SK-N-MC (cell line): ENCODE data around the gene GPR39.

ENCODE experiments used
- EZH2 ChIP-seq: fragments of 200-600 bp; sonication (generic); IDR thresholded peaks from one replicate; pipeline ENCODE4 v1.6.1; 2017; ENCODE audit warnings: antibody characterized with exemption
- FOXP2 ChIP-seq: optimal IDR thresholded peaks from 2 replicates; pipeline ENCODE3; 2011; ENCODE audit warnings: mild to moderate bottlenecking, moderate library complexity; ENCODE audit not compliant: insufficient read depth; ENCODE audit errors: extremely low read length, control extremely low read depth
- POLR2AphosphoS5 ChIP-seq: IDR thresholded peaks from 2 replicates; pipeline ENCODE4 v1.6.1; 2012; ENCODE audit warnings: mild to moderate bottlenecking, low read depth, low read length, borderline replicate concordance

DNA sequence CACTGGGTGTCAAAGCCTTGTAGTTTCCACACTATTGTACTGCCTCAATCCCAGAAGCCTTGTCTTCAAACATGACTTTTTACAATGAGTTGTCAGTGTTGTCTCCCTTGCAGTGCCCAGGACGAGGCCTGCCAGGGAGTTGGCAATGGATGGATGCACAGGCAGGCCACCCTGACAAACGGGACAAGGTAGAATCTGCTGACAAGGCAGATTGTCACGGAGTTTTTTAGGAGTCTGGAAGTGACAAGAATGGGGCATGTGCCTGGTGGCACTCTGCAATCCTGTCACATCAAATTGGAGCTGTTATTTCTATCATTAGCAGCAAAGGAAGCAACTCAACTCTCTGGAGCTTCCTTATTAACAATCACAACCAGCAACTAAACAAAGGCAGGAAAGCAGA lies 25.2 kb upstream of the GPR39 start:
- TF ChIP-seq EZH2 (no peak), POLR2AphosphoS5 (no peak), FOXP2 (no peak)
